GM18861 (cell line): ENCODE measurements around the gene TNP1.

Experiments
- ATAC-seq: cut with Tn5 transposase; IDR thresholded peaks from one replicate; pipeline ENCODE4 v1.9.1; 2021; ENCODE audit not compliant: unreplicated experiment

The TNP1 gene

GRCh38 chr2:216845426-216845825, 14.4 kb downstream of the TNP1 start:
- no peak for ATAC-seq

- no peak for ATAC-seq
Measured at GRCh38 chr2:216842636-216843035, 17.2 kb downstream of the TNP1 start.

- no peak for ATAC-seq
Measured at GRCh38 chr2:216839688-216840087, 20.2 kb downstream of the TNP1 start.

DNA sequence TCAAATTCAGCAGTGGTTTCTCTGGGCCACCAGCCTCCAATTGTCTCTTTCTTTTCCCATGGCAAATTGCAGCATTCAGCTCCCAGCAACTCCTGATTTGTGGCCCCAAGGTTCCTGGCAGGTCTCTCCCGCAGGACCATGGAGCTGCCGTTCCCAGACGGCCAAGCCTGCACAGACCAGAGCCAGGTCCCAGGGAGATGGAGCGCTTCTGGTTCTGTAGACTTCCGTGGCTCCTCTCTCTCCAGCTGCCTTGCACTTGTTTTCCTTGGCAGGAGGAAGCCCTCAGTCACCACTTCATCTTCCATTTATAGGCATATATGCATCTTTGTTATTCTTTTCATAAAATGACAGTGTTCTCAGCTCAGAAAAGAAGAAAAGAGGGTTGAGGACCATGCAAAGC, 21.7 kb downstream of the TNP1 start:
- ATAC-seq, result no peak

DNA sequence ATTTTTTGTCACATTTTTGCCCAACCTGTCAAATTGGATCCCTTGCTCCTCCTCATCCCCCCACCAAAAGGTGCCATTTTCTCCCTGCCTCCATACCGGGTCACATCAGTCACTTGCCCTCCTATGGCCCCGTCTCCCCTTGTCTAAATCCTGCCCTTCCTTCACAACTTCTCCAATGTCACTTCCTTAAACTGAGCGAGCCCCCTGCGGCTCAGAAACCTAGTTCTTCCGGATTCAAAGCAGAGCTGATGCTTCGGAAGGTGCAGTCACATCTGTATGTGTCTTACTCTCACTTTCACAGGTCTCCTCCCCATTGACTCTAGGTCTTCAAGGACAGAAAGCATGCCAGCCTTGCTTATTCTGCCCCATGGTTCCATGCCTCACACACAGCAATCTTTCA, 22.1 kb downstream of the TNP1 start:
- no peak for ATAC-seq

DNA sequence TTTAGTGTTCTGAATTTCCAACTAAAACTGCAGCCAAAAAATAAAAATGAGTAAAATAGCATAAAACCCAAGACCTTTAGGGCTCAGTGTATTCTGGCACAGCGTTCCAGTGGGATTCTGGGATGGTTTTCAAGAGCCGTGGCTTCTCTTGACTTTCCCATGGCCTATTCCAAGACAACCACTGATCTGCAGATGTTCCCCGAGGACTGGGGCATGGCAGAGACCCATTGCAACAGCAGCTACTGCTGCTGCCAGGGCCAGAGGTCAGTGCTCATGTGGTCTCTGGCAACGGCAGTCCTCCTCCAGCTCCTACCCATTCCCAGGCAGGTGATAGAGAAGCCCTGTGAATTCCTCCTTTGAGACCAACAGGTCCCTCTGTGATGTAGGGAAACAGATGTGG, 26.8 kb downstream of the TNP1 start:
- no peak for ATAC-seq

GRCh38 chr2:216830346-216830745, 29.5 kb downstream of the TNP1 start:
- no peak for ATAC-seq

DNA sequence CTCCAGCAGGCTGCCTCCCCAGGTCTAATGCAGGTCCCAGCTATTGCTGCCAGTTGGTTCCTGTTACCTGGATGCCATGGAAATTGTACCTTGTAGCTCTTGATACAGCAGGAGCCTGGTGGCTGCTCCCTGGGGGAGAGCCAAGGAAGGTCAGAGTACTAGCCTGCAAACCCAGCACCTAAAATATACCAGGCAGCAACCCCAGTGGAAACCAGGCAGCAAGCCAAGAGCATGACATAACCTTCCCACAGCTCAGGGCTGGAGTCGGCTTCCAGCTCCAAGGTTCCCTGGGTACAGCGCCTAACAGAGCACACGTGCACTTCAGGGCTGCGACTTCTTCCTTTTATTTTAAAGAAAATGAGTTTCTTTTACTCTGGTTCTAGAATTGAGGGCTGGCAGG, 30.3 kb downstream of the TNP1 start:
- ATAC-seq, result no peak

- ATAC-seq, result no peak
Measured at GRCh38 chr2:216827073-216827720, 32.7 kb downstream of the TNP1 start.

- no peak for ATAC-seq
Measured at GRCh38 chr2:216822470-216822869, 37.4 kb downstream of the TNP1 start.

- no peak for ATAC-seq
Measured at GRCh38 chr2:216820709-216821108, 39.2 kb downstream of the TNP1 start.

- ATAC-seq, result no peak
Measured at GRCh38 chr2:216819766-216820165, 40.1 kb downstream of the TNP1 start.

DNA sequence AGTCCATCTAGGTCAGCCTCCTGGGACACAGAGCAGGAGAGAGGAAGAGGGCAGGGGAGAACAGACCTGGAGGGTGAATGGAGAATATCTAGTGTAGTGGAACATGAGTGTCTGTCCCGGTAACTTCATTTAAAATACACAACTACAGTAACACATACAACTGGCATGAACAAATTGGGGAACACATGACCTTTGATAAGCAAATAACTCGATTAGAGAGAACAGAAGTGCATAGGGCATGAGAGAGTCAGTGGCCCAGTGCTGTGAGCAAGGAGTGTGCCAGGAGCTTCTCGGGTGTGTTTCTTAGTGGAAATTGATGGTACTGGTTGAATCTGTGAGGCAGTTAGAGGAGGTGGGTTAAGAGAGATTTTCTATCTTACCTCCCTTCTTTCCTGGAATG, 40.8 kb downstream of the TNP1 start:
- no peak for ATAC-seq

DNA sequence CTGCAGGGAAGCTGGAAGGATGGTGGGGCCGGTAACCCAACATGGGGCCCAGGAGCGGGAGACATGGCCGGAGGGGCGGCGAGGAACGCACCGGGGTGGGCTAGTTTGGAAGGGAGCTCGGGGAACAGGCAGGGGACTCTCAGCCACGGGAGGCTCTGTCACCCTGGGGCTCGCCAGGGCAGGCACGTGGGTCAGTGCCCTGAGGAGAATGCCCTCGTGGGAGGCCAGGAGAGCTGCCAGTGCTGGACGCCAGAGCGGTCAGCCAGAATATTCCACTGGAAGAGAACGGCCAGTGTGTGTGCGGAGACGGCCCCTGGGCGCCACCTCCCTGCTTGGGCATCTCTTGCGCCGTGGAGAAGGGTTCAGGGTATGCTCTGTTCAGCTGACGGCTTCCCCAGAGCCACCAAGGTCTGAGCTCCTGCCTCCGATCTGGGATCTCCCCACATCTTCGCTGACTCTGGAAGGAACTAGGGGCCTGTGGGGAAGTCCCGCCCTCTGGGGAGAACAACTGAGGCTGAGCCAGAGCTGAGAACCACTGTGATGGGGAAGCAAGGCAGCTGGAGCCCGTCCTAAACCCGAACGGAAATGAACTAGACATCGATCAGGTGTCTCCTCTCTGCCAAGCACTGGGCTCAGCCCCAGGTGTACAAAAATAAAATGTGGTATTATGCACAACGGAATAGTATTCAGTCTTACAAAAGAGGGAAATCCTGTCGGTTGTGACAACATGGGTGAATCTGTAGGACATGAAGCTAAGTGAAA, 49.3 kb downstream of the TNP1 start:
- no peak for ATAC-seq
